HepG2 (cell line): ENCODE results near the gene RPL23. TPM values are rescaled to one million over a fixed set of nuclear protein-coding genes. Genes with fewer than 3 reads are reported as not detected.

ENCODE experiments used
- ARID5B ChIP-seq: IDR thresholded peaks from 2 replicates; pipeline ENCODE4 v1.4.0; 2020; ENCODE audit warnings: mild to moderate bottlenecking, missing genetic modification reagents
- CREM ChIP-seq, 2 experiments: sonication (generic) in 1 of 2; formaldehyde crosslinking in 1 of 2; IDR thresholded peaks; 2 replicates each; pipeline versions ENCODE4 v1.4.0 to v1.6.1; 2016 to 2020; ENCODE audit warnings: antibody characterized with exemption in 1 of 2, mild to moderate bottlenecking in 1 of 2, missing genetic modification reagents in 1 of 2
- NR2F6 ChIP-seq, 2 experiments: IDR thresholded peaks; 2 replicates each; pipeline ENCODE4 v1.6.1; 2016; ENCODE audit warnings: antibody characterized with exemption in 1 of 2, mild to moderate bottlenecking in 1 of 2
- POLR2G ChIP-seq: fragments of 200-400 bp; formaldehyde crosslinking; IDR thresholded peaks from 2 replicates; pipeline ENCODE4 v1.6.1; 2018; ENCODE audit warnings: mild to moderate bottlenecking, low read depth, low read length, moderate library complexity
- REXO4 ChIP-seq: sonication (generic); formaldehyde crosslinking; IDR thresholded peaks from 2 replicates; pipeline ENCODE4 v1.8.0; 2022; ENCODE audit warnings: missing genetic modification reagents, mild to moderate bottlenecking, borderline replicate concordance
- RNF2 ChIP-seq: fragments of 450-650 bp; conservative IDR thresholded peaks from 2 replicates; pipeline ENCODE4 v1.6.1; 2016; ENCODE audit warnings: low read depth
- SRSF4 ChIP-seq: fragments of 200-400 bp; formaldehyde crosslinking; IDR thresholded peaks from one replicate; pipeline ENCODE4 v1.6.1; 2018; ENCODE audit warnings: mild to moderate bottlenecking, low read depth, low read length, moderate library complexity; ENCODE audit not compliant: poor library complexity, severe bottlenecking
- TAF1 ChIP-seq: sonication (generic); formaldehyde crosslinking; IDR thresholded peaks from 2 replicates; pipeline ENCODE4 v1.4.0; 2020; ENCODE audit warnings: missing genetic modification reagents
- ZNF318 ChIP-seq: sonication (generic); formaldehyde crosslinking; IDR thresholded peaks from 2 replicates; pipeline ENCODE4 v1.4.0; 2020; ENCODE audit warnings: mild to moderate bottlenecking, missing genetic modification reagents
- ZNF335 ChIP-seq: sonication (generic); formaldehyde crosslinking; IDR thresholded peaks from 2 replicates; pipeline ENCODE4 v1.4.0; 2020; ENCODE audit warnings: missing genetic modification reagents
- ZNF512B ChIP-seq: sonication (generic); formaldehyde crosslinking; IDR thresholded peaks from 2 replicates; pipeline ENCODE4 v1.5.1; 2020; ENCODE audit warnings: missing genetic modification reagents, mild to moderate bottlenecking, borderline replicate concordance
- ZNF546 ChIP-seq: sonication (generic); formaldehyde crosslinking; conservative IDR thresholded peaks from 2 replicates; pipeline ENCODE4 v1.8.1; 2023; ENCODE audit warnings: mild to moderate bottlenecking, missing genetic modification reagents
- polyA plus RNA-seq, 8 experiments: library from polyadenylated mRNA; depleted of rRNA in 3 of 8; stranded (reverse) in 7 of 8; unstranded in 1 of 8; fragments of >200 nt; fragmentation: Illumina TruSeq in 4 of 8; extraction: Trizol in 4 of 8; gene quantifications; 2 replicates each; pipeline versions ENCODE4 v1.2.1 to v1.2.3, GENCODE V29; 2011 to 2016; ENCODE audit warnings: low read depth in 4 of 8, missing spikeins in 1 of 8, mixed read lengths in 1 of 8; ENCODE audit not compliant: insufficient read depth in 1 of 8
- total RNA-seq, 5 experiments: library from RNA; depleted of rRNA; stranded (reverse); fragments of >200 nt; fragmentation: Illumina TruSeq; extraction: Trizol; gene quantifications; 2 replicates each; pipeline ENCODE4 v1.2.3, GENCODE V29; 2016; ENCODE audit warnings: low read depth in 1 of 5

Gene RPL23
- total and polyA plus RNA-seq, 2 of the 13 experiments (the other 11 are each of a cell fraction or from before 2014, with no cell fraction given), result 2,790 to 4,860 TPM

GRCh38 chr17:38872671-38873385 lies 19.3 kb upstream of the RPL23 start (continued):
- TF ChIP-seq ZNF318 (CRISPR knock-in tag), result no peak
- 0 out of 2 replicates have a peak, but pooled peaks have one; percentile 10 for TF ChIP-seq TAF1
- TF ChIP-seq POLR2G, result peak; percentile 39; the same call in 1 of the 2 replicates
- peak; percentile 79 for TF ChIP-seq ARID5B (CRISPR knock-in tag)
- TF ChIP-seq ZNF335 (CRISPR knock-in tag), result no peak
- TF ChIP-seq REXO4, result no peak
- peak; percentile 71 for TF ChIP-seq NR2F6 (IDR thresholded peaks at IDR 0.05)
- TF ChIP-seq NR2F6 (CRISPR knock-in tag; IDR thresholded peaks at IDR 0.05), result peak; percentile 88
- TF ChIP-seq CREM (IDR thresholded peaks at IDR 0.05), result peak; percentile 57; the same call in 1 of the 2 replicates
- TF ChIP-seq CREM (CRISPR knock-in tag; IDR thresholded peaks at IDR 0.05), result no peak
- no peak for TF ChIP-seq ZNF512B
- no peak for TF ChIP-seq SRSF4
- TF ChIP-seq ZNF546, result no peak
- TF ChIP-seq RNF2, result no peak
